GM23338 (cell line): ENCODE measurements around the gene CLCN4. TPM values are rescaled to one million over a fixed set of nuclear protein-coding genes. Genes with fewer than 3 reads are reported as not detected.

Experiments
- ATAC-seq: fragments of 200-7000 bp; cut with Tn5 transposase; 3 replicates; pipeline ENCODE4 v1.9.1; 2020
- DNase-seq: peaks from one replicate; pipeline ENCODE4 v3.0.0-alpha.2; 2015; ENCODE audit warnings: low spot score
- H2AFZ ChIP-seq: fragments of 200-600 bp; sonication (generic); 2 replicates; pipeline ENCODE4 v1.8.0; 2016; ENCODE audit warnings: antibody characterized with exemption, mild to moderate bottlenecking, moderate library complexity
- H3F3A ChIP-seq: fragments of 200-600 bp; sonication (generic); replicated peaks from 2 replicates; pipeline ENCODE4 v1.8.0; 2017; ENCODE audit warnings: antibody characterized with exemption, mixed run types, low read depth
- H3K27ac ChIP-seq: fragments of 200-600 bp; sonication (generic); 2 replicates; pipeline ENCODE4 v1.6.1; 2016; ENCODE audit warnings: low read depth
- H3K27me3 ChIP-seq: fragments of 200-600 bp; sonication (generic); 2 replicates; pipeline ENCODE4 v1.8.0; 2016; ENCODE audit warnings: mild to moderate bottlenecking, mixed run types, moderate library complexity; ENCODE audit not compliant: insufficient read depth
- H3K36me3 ChIP-seq: fragments of 200-600 bp; sonication (generic); 2 replicates; pipeline ENCODE4 v1.8.0; 2016; ENCODE audit warnings: mild to moderate bottlenecking; ENCODE audit not compliant: insufficient read depth
- H3K4me1 ChIP-seq: fragments of 200-600 bp; sonication (generic); 2 replicates; pipeline ENCODE4 v1.8.0; 2016; ENCODE audit warnings: mild to moderate bottlenecking, moderate library complexity; ENCODE audit not compliant: insufficient read depth
- H3K4me2 ChIP-seq: fragments of 200-600 bp; sonication (generic); 2 replicates; pipeline ENCODE4 v1.7.1; 2017; ENCODE audit warnings: mixed run types
- H3K4me3 ChIP-seq: fragments of 200-600 bp; sonication (generic); 2 replicates; pipeline ENCODE4 v1.6.1; 2016; ENCODE audit warnings: mixed run types
- H3K79me2 ChIP-seq: fragments of 200-600 bp; sonication (generic); replicated peaks from 2 replicates; pipeline ENCODE4 v1.8.0; 2017; ENCODE audit warnings: mild to moderate bottlenecking; ENCODE audit not compliant: insufficient read depth
- H3K9me2 ChIP-seq: fragments of 200-600 bp; sonication (generic); 2 replicates; pipeline ENCODE4 v1.8.0; 2017; ENCODE audit not compliant: insufficient read depth
- H4K20me1 ChIP-seq: fragments of 200-600 bp; sonication (generic); replicated peaks from 2 replicates; pipeline ENCODE4 v1.8.0; 2017; ENCODE audit warnings: mild to moderate bottlenecking; ENCODE audit not compliant: insufficient read depth
- H3K27ac Mint-ChIP-seq: 2 replicates; pipeline ENCODE4 v1.8.0; 2020; ENCODE audit warnings: inconsistent platforms, mild to moderate bottlenecking, moderate library complexity, mixed read lengths
- H3K27me3 Mint-ChIP-seq: 3 replicates; pipeline ENCODE4 v1.8.0; 2022; ENCODE audit warnings: low read depth, mild to moderate bottlenecking, moderate library complexity, mixed read lengths, inconsistent platforms; ENCODE audit not compliant: insufficient read depth, poor library complexity
- H3K36me3 Mint-ChIP-seq: 3 replicates; pipeline ENCODE4 v1.8.0; 2021; ENCODE audit warnings: low read depth, mild to moderate bottlenecking, inconsistent platforms, moderate library complexity, mixed read lengths
- H3K4me1 Mint-ChIP-seq: 3 replicates; pipeline ENCODE4 v1.8.0; 2020; ENCODE audit warnings: mild to moderate bottlenecking, inconsistent platforms, mixed read lengths
- H3K4me3 Mint-ChIP-seq: 3 replicates; pipeline ENCODE4 v1.8.0; 2021; ENCODE audit warnings: moderate library complexity, mild to moderate bottlenecking, inconsistent platforms, mixed read lengths
- H3K9me3 Mint-ChIP-seq: 3 replicates; pipeline ENCODE4 v1.8.0; 2020; ENCODE audit warnings: moderate library complexity, mild to moderate bottlenecking, inconsistent platforms, mixed read lengths
- CREB1 ChIP-seq: fragments of 250-450 bp; sonication (Bioruptor Pico); IDR thresholded peaks from 2 replicates; pipeline ENCODE4 v1.5.0; 2020; ENCODE audit warnings: low read depth, mild to moderate bottlenecking, moderate library complexity
- EZH2 ChIP-seq: fragments of 200-600 bp; sonication (generic); IDR thresholded peaks from one replicate; pipeline ENCODE4 v1.8.0; 2017; ENCODE audit warnings: antibody characterized with exemption, mild to moderate bottlenecking, low read depth; ENCODE audit not compliant: unreplicated experiment
- EZH2phosphoT487 ChIP-seq: fragments of 200-600 bp; sonication (generic); IDR thresholded peaks from one replicate; pipeline ENCODE4 v1.8.1; 2018; ENCODE audit warnings: antibody characterized with exemption; ENCODE audit not compliant: unreplicated experiment
- JUNB ChIP-seq: IDR thresholded peaks from one replicate; pipeline ENCODE4 v1.6.1; 2016; ENCODE audit warnings: antibody characterized with exemption; ENCODE audit not compliant: unreplicated experiment
- POLR2AphosphoS5 ChIP-seq: IDR thresholded peaks from 2 replicates; pipeline ENCODE4 v1.6.1; 2016; ENCODE audit warnings: antibody characterized with exemption, low read depth
- STAT1 ChIP-seq: IDR thresholded peaks from one replicate; pipeline ENCODE4 v1.6.1; 2016; ENCODE audit warnings: antibody characterized with exemption; ENCODE audit not compliant: unreplicated experiment
- ZNF114 ChIP-seq: fragments of 250-450 bp; sonication (Bioruptor Pico); IDR thresholded peaks from 2 replicates; pipeline ENCODE4 v1.5.0; 2020; ENCODE audit warnings: mild to moderate bottlenecking, moderate library complexity
- ZNF331 ChIP-seq: fragments of 250-450 bp; sonication (Bioruptor Pico); IDR thresholded peaks from 2 replicates; pipeline ENCODE4 v1.5.0; 2020; ENCODE audit warnings: low read depth, mild to moderate bottlenecking, moderate library complexity
- polyA plus RNA-seq: library from polyadenylated mRNA; unstranded; fragments of >200 nt; fragmentation: Nextera tagmentation; extraction: Ambion mirVana; gene quantifications from 2 replicates; pipeline ENCODE4 v1.2.1, GENCODE V29; 2016
- total RNA-seq: library from RNA; depleted of rRNA; stranded (reverse); fragments of >200 nt; shearing (Covaris generic); gene quantifications from 2 replicates; pipeline ENCODE4 v1.2.3, GENCODE V29; 2014
- TF ChIP-seq, protein P1 (sequence below), 2 experiments: fragments of 200-600 bp in 1 of 2; sonication (generic) in 1 of 2; conservative IDR thresholded peaks; 2 replicates each; pipeline versions ENCODE4 v1.5.1 to v1.6.1; 2016 to 2017; ENCODE audit warnings: antibody characterized with exemption in 2 of 2, low read depth in 2 of 2, mild to moderate bottlenecking in 2 of 2, moderate library complexity in 1 of 2
- TF ChIP-seq, protein P2 (sequence below): IDR thresholded peaks from 2 replicates; pipeline ENCODE4 v1.6.1; 2016; ENCODE audit warnings: antibody characterized with exemption
- TF ChIP-seq, protein P3 (sequence below): fragments of 250-450 bp; sonication (Bioruptor Pico); IDR thresholded peaks from 2 replicates; pipeline ENCODE4 v1.5.0; 2020; ENCODE audit warnings: mild to moderate bottlenecking, moderate library complexity

CLCN4 gene
- total and polyA plus RNA-seq, 2 experiments from 2014 or later: 1.2 to 4.9 TPM

DNA sequence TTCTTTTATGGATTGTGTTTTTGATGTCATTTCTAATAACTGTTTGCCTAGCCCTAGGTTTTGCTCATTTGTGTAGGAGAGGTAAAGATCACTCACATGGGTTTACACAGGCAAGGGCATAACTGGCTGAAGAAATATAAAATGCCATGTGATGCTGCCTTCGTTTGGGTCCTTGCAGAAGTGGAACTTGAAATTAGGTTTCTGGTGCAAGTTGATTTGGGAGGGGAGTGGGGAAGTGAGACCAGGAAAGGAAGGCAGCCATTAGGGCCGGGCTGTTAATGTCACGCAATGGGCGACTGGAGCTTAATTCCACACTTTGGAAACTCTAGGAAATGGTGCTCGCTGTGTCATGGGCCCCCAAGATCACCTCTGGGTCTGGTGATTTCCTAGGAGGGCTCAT is 14.5 kb downstream of the CLCN4 start:
- Histone ChIP-seq H3K79me2 (no peaks in the 10 kb centered on the region), H3K4me1 (peaks cover 3% of the 10 kb centered on the region), H3K4me2 (no peak overlapping the region), H2AFZ (no peak overlapping the region), H3K9me2 (no peaks in the 10 kb centered on the region), H3K27ac (no peak overlapping the region), H4K20me1 (no peaks in the 10 kb centered on the region), H3K36me3 (no peaks in the 10 kb centered on the region), H3F3A (no peaks in the 10 kb centered on the region), H3K27me3 (no peaks in the 10 kb centered on the region), H3K4me3 (no peak overlapping the region)
- Mint-ChIP-seq H3K27ac (no peak overlapping the region), H3K36me3 (no peaks in the 10 kb centered on the region), H3K27me3 (peaks cover 13% of the 10 kb centered on the region), H3K4me1 (peaks cover 34% of the 10 kb centered on the region), H3K9me3 (no peaks in the 10 kb centered on the region), H3K4me3 (no peak overlapping the region)
- no peak for DNase-seq
- TF ChIP-seq ZNF331 (no peak), CREB1 (CRISPR knock-in tag) (no peak), POLR2AphosphoS5 (no peak)
- ATAC-seq: no peak

DNA sequence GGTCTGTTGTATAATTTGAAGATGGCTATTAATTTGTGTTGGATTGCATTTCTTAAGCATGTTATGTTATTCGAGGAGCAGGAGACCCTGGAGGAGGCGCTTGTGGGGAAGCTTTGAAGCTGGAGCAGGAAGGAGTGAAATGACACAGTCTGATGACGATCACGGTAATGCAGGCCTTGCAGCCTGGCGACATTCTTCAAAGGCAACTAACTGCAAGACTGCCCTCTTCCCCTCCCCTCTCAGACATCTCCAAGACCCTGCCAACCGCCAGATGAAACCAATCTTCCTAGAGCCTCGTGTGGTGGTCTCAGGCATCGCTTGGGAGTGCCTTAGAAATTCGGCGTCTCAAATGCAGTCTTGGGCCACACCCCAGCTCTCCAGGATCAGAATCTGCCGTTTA is 16.1 kb downstream of the CLCN4 start:
- Histone ChIP-seq H3K4me2 (peak overlapping the region; percentile 33), H3K79me2 (no peaks in the 10 kb centered on the region), H3K9me2 (no peaks in the 10 kb centered on the region), H2AFZ (no peak overlapping the region), H3F3A (no peaks in the 10 kb centered on the region), H4K20me1 (no peaks in the 10 kb centered on the region), H3K36me3 (no peaks in the 10 kb centered on the region), H3K27me3 (no peaks in the 10 kb centered on the region), H3K4me3 (peak overlapping the region; percentile 29; the same call in 1 of the 2 replicates), H3K4me1 (peaks cover 3% of the 10 kb centered on the region), H3K27ac (peak overlapping the region; percentile 84)
- H3K27me3 Mint-ChIP-seq: peaks cover 13% of the 10 kb centered on the region
- no peaks in the 10 kb centered on the region; the same call in 2 of the 3 replicates for H3K9me3 Mint-ChIP-seq
- DNase-seq (peak; percentile 51), ATAC-seq (peak; percentile 55)
- peak overlapping the region; percentile 71 for H3K4me3 Mint-ChIP-seq
- peak overlapping the region; percentile 99 for H3K27ac Mint-ChIP-seq
- peaks cover 39% of the 10 kb centered on the region for H3K4me1 Mint-ChIP-seq
- no peaks in the 10 kb centered on the region for H3K36me3 Mint-ChIP-seq
- TF ChIP-seq STAT1 (no peak), CREB1 (CRISPR knock-in tag) (no peak), ZNF114 (no peak), EZH2phosphoT487 (no peak), EZH2 (no peak), JUNB (no peak), ZNF331 (no peak)
- TF ChIP-seq, protein P1, sequence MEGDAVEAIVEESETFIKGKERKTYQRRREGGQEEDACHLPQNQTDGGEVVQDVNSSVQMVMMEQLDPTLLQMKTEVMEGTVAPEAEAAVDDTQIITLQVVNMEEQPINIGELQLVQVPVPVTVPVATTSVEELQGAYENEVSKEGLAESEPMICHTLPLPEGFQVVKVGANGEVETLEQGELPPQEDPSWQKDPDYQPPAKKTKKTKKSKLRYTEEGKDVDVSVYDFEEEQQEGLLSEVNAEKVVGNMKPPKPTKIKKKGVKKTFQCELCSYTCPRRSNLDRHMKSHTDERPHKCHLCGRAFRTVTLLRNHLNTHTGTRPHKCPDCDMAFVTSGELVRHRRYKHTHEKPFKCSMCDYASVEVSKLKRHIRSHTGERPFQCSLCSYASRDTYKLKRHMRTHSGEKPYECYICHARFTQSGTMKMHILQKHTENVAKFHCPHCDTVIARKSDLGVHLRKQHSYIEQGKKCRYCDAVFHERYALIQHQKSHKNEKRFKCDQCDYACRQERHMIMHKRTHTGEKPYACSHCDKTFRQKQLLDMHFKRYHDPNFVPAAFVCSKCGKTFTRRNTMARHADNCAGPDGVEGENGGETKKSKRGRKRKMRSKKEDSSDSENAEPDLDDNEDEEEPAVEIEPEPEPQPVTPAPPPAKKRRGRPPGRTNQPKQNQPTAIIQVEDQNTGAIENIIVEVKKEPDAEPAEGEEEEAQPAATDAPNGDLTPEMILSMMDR (conservative IDR thresholded peaks at IDR 0.05; ENCODE audit: low read depth in 2 of 2): no peak
- TF ChIP-seq, protein P2, sequence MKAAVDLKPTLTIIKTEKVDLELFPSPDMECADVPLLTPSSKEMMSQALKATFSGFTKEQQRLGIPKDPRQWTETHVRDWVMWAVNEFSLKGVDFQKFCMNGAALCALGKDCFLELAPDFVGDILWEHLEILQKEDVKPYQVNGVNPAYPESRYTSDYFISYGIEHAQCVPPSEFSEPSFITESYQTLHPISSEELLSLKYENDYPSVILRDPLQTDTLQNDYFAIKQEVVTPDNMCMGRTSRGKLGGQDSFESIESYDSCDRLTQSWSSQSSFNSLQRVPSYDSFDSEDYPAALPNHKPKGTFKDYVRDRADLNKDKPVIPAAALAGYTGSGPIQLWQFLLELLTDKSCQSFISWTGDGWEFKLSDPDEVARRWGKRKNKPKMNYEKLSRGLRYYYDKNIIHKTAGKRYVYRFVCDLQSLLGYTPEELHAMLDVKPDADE: no peak
- TF ChIP-seq, protein P3, sequence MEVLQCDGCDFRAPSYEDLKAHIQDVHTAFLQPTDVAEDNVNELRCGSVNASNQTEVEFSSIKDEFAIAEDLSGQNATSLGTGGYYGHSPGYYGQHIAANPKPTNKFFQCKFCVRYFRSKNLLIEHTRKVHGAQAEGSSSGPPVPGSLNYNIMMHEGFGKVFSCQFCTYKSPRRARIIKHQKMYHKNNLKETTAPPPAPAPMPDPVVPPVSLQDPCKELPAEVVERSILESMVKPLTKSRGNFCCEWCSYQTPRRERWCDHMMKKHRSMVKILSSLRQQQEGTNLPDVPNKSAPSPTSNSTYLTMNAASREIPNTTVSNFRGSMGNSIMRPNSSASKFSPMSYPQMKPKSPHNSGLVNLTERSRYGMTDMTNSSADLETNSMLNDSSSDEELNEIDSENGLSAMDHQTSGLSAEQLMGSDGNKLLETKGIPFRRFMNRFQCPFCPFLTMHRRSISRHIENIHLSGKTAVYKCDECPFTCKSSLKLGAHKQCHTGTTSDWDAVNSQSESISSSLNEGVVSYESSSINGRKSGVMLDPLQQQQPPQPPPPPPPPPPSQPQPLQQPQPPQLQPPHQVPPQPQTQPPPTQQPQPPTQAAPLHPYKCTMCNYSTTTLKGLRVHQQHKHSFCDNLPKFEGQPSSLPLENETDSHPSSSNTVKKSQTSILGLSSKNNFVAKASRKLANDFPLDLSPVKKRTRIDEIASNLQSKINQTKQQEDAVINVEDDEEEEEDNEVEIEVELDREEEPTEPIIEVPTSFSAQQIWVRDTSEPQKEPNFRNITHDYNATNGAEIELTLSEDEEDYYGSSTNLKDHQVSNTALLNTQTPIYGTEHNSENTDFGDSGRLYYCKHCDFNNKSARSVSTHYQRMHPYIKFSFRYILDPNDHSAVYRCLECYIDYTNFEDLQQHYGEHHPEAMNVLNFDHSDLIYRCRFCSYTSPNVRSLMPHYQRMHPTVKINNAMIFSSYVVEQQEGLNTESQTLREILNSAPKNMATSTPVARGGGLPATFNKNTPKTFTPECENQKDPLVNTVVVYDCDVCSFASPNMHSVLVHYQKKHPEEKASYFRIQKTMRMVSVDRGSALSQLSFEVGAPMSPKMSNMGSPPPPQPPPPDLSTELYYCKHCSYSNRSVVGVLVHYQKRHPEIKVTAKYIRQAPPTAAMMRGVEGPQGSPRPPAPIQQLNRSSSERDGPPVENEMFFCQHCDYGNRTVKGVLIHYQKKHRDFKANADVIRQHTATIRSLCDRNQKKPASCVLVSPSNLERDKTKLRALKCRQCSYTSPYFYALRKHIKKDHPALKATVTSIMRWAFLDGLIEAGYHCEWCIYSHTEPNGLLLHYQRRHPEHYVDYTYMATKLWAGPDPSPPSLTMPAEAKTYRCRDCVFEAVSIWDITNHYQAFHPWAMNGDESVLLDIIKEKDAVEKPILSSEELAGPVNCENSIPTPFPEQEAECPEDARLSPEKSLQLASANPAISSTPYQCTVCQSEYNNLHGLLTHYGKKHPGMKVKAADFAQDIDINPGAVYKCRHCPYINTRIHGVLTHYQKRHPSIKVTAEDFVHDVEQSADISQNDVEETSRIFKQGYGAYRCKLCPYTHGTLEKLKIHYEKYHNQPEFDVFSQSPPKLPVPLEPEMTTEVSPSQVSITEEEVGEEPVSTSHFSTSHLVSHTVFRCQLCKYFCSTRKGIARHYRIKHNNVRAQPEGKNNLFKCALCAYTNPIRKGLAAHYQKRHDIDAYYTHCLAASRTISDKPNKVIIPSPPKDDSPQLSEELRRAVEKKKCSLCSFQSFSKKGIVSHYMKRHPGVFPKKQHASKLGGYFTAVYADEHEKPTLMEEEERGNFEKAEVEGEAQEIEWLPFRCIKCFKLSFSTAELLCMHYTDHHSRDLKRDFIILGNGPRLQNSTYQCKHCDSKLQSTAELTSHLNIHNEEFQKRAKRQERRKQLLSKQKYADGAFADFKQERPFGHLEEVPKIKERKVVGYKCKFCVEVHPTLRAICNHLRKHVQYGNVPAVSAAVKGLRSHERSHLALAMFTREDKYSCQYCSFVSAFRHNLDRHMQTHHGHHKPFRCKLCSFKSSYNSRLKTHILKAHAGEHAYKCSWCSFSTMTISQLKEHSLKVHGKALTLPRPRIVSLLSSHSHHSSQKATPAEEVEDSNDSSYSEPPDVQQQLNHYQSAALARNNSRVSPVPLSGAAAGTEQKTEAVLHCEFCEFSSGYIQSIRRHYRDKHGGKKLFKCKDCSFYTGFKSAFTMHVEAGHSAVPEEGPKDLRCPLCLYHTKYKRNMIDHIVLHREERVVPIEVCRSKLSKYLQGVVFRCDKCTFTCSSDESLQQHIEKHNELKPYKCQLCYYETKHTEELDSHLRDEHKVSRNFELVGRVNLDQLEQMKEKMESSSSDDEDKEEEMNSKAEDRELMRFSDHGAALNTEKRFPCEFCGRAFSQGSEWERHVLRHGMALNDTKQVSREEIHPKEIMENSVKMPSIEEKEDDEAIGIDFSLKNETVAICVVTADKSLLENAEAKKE (CRISPR knock-in tag): no peak
